ENCODE results near the gene INAVA.

Gene INAVA, protein sequence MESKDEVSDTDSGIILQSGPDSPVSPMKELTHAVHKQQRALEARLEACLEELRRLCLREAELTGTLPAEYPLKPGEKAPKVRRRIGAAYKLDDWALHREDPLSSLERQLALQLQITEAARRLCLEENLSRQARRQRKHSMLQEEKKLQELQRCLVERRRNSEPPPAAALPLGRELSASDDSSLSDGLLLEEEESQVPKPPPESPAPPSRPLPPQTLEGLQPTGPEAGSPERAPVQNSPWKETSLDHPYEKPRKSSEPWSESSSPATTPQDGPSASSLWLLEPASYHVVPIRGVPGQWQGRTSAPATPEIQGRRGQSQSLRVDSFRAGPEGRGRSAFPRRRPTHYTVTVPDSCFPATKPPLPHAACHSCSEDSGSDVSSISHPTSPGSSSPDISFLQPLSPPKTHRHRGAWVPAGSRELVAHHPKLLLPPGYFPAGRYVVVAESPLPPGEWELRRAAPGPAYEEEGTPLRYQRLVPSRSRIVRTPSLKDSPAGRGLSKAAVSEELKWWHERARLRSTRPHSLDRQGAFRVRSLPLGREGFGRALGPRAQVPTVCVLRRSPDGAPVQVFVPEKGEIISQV

DNA sequence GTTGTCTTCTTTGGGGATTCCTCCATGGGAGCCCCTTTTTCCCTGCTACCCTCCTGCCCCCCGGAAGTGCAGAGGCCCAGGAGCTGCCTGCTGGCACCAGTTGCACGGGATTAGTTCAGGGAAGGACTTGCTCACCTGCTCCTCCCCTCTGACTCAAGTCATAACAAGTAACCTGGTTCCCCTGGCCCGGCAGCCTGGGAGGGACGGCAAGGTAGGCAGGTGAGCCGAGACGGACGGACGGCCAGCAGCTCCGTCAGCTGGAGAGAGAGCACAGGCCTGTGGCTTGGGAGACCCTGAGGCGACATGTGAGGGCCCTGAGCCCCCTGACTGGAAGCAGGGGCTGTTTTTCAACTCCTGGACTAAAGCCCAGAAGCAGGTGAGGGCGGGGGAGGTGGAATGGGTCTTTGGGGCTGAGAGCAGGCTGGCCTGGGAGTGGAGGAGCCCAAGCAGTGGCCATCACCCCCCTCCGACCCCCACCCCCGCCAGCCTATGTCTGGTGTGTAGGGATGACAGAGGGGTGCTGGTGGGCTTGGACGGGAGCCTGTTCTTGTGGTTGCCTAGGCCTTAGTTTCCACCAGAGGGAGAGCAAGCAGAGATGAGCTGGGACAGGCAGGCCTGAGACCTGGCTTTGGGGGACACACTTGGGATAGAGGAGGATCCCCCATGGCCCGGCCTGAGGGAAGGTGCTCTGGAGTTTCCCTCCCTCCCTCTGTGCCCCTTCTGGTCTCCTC, at the start of gene INAVA:
Gene INAVA, plus strand, starts transcription at position 189 of the 731 bp plus-strand sequence. CDS start 3,501 bp downstream, outside the sequence.
- DNase-seq (ENCODE audit: low read depth), result no peak

DNA sequence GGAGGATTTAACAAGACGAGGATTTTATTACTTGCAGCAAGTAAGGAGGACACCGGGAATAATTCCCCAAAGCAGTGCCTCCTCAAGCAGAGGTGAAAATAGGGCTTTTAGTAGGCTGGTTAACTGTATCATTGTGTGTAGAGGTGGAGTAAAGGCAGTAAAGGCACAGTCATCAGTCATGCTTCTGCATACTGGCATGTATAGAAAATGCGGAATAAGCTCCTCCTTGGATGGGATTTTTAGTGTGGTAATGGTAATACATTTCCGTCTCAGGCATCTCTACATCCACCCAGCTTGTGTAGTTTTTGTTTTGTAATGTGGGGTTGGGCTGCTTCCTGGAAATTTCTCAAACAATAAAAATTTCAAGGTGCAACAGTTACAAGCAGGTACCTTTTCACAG, 49.3 kb upstream of the INAVA start:
- no peak for DNase-seq (ENCODE audit: low read depth)

DNA sequence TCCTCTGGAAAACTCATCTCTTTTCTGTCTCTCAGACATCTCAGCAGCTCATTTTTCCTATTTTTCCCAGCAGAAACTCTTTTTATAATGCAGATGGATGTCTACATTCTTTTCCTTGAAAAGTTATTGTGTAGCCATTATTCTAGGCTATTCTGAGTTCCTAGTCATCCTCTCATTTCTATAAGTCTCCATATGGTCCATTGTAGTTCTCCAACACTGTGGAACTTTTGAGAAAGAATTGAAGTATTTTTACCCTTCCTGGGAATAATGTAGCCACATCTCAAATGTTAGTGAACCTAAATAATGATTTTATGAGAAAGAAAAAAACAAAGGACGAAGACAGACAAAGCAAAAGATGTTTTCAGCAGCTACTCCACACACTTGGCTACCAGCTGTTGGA, 48.3 kb upstream of the INAVA start:
- DNase-seq (ENCODE audit: low read depth), result no peak

DNA sequence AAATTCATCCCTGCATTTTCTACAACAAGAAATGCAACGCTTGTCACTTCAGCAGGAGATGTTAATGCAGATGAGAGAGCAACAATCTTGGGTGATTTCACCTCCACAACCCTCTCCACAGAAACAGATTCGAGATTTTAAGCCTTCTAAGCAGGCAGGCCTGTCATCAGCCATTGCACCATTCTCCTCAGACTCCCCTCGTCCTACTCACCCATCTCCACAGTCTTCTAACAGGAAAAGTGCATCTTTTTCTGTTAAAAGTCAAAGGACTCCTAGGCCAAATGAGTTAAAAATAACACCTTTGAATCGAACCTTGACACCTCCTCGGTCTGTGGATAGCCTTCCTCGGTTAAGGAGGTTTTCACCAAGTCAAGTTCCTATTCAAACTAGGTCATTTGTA, 45.3 kb upstream of the INAVA start:
- no peak for DNase-seq (ENCODE audit: low read depth)

DNA sequence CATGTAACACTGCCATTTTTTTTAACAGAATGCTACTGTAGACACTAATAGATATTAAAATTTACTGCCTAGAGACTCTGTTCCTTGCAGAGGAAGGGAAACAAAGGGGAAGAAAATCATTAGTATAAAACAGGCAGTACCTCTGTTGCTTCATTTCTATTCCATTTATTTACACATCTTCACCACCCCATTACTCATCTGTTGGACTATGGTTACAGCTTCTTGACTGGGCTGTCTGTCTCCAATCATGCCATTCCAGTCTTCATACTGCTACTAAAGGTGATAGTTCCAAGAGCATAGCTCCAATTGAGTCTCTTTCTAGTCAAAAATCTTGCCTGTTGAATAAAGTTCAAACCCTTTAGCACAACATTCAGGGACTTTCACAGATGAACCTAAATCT, 44.1 kb upstream of the INAVA start:
- DNase-seq (ENCODE audit: low read depth), result no peak

DNA sequence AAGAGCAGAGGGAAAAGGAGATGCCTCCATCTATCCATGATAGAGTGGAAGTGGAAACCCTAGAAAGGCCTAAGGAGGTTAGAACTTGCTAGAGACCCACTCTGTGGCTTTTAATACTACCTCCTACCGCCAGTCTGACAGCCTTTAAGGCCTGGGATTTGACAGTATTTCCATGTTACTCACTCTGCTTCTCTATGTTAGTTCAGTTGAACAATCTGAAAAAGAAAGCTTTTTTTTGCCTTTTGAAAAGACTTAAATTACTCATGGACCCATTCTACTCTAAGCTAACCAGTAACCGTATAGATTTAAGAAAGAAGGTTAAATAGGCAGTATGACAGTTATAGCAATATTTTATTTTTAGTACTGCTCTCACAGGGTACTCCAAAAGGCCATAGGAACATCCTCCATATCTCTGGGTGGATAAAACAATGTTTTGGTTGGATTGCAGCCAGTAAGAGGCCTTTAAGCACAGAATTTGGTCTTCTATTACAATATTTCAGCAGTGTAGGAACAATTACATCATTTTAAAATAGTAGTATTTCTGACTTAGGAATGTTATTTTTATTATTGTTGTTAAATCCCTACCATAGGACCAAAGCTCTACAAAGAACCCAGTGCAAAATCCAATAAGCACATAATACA, 37.9 kb upstream of the INAVA start:
- DNase-seq (ENCODE audit: low read depth), result no peak

DNA sequence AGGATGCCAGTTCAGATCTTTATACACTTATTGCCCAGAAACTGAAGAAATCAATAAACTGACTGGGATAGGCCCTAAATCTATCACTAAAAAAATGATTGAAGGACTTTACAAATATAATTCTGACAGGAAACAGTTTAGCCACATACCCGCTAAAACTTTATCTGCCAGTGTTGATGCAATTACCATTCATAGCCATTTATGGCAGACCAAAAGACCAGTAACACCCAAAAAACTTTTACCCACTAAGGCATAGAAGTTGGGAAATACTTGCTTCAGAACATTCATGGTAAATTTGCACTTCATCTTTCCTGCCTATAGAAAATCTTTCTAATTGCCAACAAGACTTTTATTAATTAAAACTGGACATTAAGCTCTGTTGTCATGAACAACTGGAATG, 36.9 kb upstream of the INAVA start:
- DNase-seq (ENCODE audit: low read depth), result no peak

DNA sequence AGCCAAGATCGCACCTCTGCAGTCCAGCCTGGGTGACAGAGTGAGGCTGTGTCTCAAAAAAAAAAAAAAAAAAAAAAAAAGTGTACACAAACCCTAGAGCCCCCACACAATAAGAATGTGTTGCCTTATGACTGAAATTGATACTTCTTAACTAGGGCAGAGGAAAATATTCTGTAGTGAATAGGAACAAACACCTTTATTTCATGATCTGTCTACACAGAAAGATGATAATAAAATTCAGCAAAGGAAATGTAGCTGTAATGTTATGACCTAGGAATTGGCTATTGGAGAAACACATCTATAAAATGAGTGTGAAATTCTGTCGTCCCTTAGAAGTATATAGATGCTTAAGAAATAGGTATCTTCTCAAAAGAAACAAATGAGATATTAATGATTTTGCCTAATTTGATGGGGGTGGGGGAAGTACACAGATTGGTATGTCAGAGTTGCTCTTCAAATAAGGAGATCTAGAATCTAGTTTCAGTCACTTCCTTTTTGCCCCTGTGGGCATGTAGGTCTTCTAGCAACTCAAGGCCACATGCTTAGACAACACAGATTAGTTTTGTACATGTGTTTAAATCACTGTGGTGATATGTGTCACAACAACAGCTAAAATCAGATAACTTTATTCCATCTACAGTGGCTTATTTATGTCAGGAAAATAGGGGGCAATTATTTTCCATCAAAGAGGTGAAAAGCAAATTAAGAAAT, 32.6 kb upstream of the INAVA start:
- no peak for DNase-seq (ENCODE audit: low read depth)

DNA sequence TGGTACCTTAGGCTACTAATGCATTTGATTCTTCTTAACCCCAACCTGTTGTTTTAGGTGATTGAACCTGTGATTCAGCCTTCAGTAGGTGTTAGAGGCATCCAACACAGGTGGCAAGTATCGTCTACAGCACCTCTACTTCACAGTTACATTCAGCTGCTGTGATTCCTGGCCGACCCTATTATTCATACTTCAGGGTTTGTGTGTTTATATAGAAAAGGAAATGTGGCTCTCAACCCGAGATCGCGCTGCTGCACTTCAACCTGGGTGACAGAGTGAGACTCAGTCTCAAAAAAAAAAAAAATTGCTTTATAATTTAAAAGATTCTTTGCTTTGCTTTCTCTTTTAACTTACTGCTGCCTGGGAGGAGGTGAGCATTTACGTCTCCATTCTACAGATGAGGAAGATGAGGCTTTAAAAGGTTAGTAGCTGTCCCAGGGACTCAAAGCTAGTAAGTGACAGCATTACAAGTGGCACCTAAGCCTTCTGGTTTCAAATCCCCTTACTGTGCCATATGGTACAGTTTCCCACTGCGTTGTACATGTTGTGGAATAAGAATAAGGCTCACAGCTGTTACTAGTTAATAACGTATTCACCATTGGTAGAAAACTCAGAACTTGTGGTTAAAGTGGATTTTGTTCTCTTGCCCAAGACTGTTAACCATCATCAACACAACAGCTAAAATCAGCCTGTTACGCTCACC, 31.8 kb upstream of the INAVA start:
- no peak for DNase-seq (ENCODE audit: low read depth)

DNA sequence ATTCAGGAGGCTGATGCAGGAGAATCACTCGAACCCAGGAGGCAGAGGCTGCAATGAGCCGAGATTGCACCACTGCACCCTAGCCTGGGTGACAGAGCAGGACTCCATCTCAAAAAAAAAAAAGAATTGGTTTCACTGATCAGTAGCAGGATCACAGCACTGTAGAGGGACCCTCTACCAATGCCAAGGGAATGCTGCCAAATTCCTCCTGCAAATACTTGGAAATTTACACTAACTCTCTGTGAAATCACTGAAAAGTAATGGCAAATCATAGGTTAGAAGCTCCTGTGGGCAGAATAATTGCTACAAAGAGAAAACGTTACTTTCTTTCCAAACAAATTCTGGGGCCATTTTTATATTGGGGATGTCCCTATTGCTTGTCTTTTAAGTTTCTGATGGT, 28.6 kb upstream of the INAVA start:
- no peak for DNase-seq (ENCODE audit: low read depth)

DNA sequence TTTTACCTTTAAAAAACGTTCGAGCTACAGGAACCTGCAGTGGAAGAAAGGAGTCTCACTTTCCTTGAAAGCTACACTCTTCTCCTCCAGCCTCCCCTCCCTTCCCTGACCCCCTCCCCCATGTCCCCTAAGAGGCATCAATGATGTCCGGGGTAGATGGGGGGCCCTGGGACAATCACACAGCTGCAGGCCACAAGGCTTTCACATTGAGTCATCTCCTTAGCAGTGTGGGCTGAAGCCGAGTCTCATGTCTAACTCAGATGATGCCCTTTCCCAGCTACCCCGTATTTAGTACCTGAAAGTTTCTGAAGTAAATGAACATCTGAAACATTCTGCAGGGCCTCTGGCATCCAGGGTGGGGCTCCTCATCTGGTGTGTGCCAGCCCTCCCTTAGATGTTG, 28.2 kb upstream of the INAVA start:
- DNase-seq (ENCODE audit: low read depth), result no peak

DNA sequence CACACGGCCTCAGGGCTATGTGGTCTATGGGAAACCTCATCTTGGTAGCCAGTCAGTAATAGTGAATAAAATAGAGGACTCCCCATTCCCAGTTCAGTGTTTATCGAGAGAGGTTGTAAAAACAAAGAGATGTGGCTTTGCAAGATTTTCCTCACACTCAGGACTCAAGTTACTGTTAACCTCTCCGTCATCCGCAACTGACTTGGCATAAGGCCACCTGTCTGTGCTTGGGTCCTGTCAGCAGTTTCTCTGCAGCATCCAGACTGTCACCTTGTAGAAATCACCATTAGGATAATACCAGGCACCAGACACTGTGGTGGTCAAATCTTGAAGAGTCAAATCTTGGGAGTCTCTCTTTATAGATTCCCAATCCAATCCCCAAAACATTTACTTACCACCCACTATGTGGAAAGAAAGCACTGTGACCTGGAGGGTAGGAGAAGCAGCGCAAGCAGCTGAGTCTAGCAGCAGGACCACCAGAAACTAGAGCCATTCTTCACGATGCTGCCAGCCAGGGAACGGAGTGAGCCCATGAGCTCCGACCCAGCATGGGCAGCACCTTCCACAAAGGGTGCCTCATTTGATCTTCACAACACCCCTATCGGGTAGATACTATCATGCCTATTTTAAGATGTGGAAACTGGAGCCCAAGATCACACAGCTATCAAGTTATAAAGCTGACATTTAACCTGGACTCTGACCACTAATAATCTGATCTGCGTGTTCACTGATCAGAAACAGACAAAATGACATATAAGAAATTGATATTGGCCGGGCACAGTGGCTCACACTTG, 27.5 kb upstream of the INAVA start:
- DNase-seq (ENCODE audit: low read depth), result no peak

DNA sequence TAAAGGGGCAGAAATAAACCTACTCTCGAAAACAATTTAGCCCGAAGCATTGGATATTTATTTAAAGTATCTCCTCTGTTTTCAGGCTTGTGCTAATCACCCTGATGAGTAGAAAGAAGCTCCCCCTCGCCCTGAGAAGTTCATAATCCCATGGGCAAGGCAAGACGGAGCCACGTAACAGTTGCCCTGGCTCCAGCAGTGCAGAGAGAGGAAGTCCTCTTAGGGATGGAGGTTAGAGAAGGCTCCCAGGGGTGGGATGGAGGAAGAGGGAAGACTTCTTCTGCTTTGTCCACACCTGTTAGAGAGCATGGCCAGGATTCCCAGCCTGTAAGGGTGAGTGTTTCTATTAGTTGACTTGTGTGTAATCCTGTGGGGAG, 25.3 kb upstream of the INAVA start:
- no peak for DNase-seq (ENCODE audit: low read depth)

DNA sequence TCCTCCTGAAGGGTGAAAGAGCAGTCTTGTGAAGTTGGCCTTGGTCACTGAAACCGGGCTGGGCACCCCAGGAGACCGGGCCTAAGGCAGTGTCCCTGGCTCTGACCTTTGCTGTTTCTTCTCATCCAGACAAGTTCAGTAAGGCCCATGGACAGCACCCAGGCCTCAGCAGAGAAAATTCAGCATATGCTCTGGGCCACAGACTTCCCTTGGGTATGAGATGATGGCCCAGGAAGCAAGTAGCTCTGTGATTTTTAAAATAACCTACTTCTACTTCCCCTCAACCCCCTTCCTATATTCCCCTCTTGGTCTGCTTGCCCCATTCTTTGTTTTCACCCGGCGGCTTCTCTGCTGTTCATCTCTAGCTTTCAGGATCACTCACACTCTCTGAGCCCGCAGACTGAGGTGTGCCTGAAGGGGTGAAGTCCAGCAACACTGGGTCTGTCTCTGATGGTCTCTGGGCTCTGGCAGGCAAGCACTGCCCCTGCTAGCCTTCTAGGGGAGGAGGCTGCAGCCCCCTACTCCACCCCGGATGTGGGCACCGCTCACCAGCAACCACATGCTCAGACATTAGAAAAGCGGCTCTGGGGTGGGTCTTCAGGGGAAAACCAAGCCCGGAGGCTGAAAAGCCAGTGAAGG, 24.8 kb upstream of the INAVA start:
- DNase-seq (ENCODE audit: low read depth), result no peak

DNA sequence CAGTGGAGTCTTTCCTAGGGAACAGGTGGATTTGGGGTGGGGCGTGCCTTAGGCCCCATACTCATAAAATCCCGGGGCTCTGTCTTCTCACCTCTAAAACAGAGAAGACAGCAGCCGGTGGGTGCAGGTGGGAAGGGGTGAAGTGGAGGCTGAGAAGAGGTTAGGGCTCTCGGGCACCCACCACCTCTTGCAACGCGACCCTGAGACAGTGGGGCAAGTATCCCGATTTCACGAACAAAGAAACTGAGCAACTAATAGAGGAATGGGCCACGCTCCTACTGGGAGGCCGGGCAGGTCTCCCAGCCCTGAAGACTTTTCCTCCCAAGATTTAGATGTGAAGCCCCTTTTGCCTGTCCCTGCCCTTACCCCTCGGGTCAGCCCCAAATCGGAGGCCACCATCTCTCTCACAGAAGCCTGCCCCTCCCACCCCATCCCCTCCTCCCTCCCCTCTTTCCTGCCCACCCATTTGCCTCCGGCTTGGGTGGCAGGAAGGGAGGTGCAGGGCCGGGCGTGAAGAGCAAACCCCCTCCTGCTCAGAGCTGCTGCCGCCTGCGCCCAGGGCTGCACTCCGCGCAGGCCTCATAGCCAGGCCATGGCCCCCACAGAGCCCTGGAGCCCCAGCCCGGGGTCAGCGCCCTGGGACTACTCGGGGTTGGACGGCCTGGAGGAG, 22.1 kb upstream of the INAVA start, which contains the start of gene GPR25:
Gene GPR25, plus strand, starts transcription at position 536 of the 670 bp plus-strand sequence. Its CDS starts 57 bp downstream, at position 593.
- DNase-seq (ENCODE audit: low read depth), result no peak

DNA sequence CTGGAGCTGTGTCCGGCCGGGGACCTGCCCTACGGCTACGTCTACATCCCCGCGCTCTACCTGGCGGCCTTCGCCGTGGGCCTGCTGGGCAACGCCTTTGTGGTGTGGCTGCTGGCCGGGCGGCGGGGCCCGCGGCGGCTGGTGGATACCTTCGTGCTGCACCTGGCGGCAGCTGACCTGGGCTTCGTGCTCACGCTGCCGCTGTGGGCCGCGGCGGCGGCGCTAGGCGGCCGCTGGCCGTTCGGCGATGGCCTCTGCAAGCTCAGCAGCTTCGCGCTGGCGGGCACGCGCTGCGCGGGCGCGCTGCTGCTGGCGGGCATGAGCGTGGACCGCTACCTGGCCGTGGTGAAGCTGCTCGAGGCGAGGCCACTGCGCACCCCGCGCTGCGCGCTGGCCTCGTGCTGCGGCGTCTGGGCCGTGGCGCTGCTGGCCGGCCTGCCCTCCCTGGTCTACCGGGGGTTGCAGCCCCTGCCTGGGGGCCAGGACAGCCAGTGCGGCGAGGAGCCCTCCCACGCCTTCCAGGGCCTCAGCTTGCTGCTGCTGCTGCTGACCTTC, 21.5 kb upstream of the INAVA start:
- DNase-seq (ENCODE audit: low read depth), result no peak

DNA sequence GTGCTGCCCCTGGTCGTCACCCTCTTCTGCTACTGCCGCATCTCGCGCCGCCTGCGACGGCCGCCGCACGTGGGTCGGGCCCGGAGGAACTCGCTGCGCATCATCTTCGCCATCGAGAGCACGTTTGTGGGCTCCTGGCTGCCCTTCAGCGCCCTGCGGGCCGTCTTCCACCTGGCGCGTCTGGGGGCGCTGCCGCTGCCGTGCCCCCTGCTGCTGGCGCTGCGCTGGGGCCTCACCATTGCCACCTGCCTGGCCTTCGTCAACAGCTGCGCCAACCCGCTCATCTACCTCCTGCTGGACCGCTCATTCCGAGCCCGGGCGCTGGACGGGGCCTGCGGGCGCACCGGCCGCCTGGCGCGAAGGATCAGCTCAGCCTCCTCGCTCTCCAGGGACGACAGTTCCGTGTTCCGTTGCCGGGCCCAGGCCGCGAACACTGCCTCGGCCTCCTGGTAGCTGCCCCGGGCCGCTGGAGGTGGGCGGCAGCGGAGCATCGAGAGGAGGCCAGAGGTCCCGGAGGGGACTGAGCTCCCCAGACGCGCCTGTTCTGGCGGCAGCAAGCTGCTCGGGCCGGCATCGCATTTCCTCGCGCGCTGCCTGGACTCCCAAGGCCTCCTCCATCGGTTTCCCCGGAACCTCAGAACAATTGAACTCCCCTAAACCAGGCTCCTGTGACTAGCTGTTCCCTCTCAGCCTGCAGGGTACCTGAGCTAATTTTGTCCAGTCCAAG, 20.9 kb upstream of the INAVA start:
- DNase-seq (ENCODE audit: low read depth), result no peak

DNA sequence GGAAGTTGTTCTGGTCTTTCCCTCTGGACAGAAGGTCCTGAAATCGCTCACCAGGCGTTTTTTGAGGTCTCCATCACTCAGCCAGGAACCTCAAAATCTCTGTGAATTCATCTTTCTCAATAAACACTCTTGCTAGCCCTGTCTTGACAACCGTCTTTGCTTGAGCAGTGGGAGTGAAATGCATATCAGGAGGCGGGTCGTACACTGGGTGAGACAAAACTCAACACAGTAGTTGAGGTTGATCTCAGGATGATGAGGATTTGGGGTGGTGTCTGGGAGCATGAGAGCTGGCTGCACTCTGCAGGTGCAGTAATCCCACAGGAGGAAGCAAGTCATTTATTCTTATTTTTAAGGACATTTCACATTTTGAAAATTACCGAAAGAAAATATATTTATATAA, 20.0 kb upstream of the INAVA start:
- DNase-seq (ENCODE audit: low read depth), result no peak

Measured in T-helper 22 cell (primary cell).